Calu3 (cell line): ENCODE measurements around the gene HLCS. TPM values are rescaled to one million over a fixed set of nuclear protein-coding genes. Genes with fewer than 3 reads are reported as not detected.

ENCODE experiments used
- BruUV-seq: library from RNA; stranded (reverse); fragments of 400-500 nt; replicated peaks from 2 replicates; lab custom pipeline; 2021; lab: Mats Ljungman, UMichigan
- CTCF ChIA-PET: fragments of 300-600 bp; sonication (Branson Sonifier 250); formaldehyde crosslinking; loops from one replicate; lab custom pipeline; 2022; ENCODE audit warnings: antibody characterized with exemption; lab: Charles Lee
- DNase-seq: peaks from one replicate; pipeline ENCODE4 v3.0.0; 2022
- H3K27ac Mint-ChIP-seq: one replicate; pipeline ENCODE4 v1.8.0; 2022; ENCODE audit warnings: mixed read lengths; ENCODE audit not compliant: unreplicated experiment
- H3K27me3 Mint-ChIP-seq: one replicate; pipeline ENCODE4 v1.8.0; 2022; ENCODE audit warnings: mixed read lengths; ENCODE audit not compliant: unreplicated experiment
- H3K36me3 Mint-ChIP-seq: one replicate; pipeline ENCODE4 v1.8.0; 2022; ENCODE audit warnings: mild to moderate bottlenecking, moderate library complexity, mixed read lengths; ENCODE audit not compliant: insufficient read depth, unreplicated experiment
- H3K4me1 Mint-ChIP-seq: one replicate; pipeline ENCODE4 v1.8.0; 2022; ENCODE audit warnings: mild to moderate bottlenecking, low read depth, mixed read lengths; ENCODE audit not compliant: unreplicated experiment
- H3K4me3 Mint-ChIP-seq: one replicate; pipeline ENCODE4 v1.8.0; 2022; ENCODE audit warnings: mild to moderate bottlenecking, low read depth, moderate library complexity, mixed read lengths; ENCODE audit not compliant: unreplicated experiment
- H3K9me3 Mint-ChIP-seq: one replicate; pipeline ENCODE4 v1.8.0; 2022; ENCODE audit warnings: low read depth, mixed read lengths; ENCODE audit not compliant: unreplicated experiment
- CTCF ChIP-seq: fragments of 200-600 bp; IDR thresholded peaks from one replicate; pipeline ENCODE4 v1.8.0; 2022; ENCODE audit warnings: antibody characterized with exemption; ENCODE audit not compliant: unreplicated experiment
- intact Hi-C: fragments of 100-400 bp; cut with micrococcal nuclease; formaldehyde crosslinking; loops from one replicate; pipeline ENCODE4 v1.10.0; 2022; ENCODE audit not compliant: unreplicated experiment
- total RNA-seq: library from RNA; stranded (reverse); gene quantifications from 2 replicates; pipeline ENCODE4 v1.2.3, GENCODE V29; 2022

Gene HLCS
- total RNA-seq, 1 experiment from 2014 or later = 18.4 TPM

DNA sequence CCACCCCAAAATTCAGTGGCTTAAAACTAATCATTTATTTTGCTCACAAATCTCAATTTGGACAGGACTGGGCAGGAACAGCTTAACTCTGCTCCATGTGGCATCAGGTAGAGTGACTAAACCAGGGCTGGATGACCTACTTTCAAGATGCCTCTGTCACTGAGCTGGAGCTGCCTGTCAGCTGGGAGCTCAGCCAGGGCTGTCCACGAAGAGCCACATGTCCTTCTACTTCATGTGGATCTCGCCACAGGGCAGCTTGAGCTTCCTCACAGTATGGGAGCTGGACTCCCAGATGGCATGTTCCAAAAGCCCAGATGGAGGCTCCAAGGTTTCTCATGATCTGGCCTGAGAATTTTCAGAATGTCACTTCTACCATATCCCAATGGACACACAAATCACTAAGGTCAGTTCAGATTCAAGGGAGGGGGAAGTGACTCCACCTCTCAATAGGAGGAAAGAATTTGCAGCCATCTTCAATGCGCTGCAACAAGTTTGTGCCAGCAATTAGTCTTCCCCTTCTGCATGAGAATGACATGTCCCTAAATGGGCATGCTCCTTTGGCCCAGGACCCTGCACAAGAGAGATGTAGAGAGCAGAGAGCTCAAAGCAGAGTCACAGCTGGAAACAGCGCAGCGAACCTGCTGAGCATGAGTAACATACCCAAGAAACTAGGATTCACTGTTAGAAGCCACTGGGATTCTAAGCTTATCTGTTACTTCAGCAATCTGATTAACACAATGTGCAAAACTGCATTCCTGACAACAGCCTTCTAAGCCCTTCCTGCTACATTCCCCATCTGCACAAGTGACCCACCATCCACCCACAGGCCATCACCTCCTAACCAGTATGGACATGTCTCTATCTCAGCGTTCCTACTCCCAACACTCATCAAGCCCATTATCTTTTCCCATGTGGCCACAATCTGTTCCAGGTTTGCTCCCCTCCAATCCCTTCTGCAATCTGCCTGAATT, 17.0 kb downstream of the HLCS start:
- Mint-ChIP-seq H3K4me1 (no peaks in the 10 kb centered on the region), H3K36me3 (no peaks in the 10 kb centered on the region), H3K9me3 (peaks cover 2% of the 10 kb centered on the region), H3K4me3 (no peak overlapping the region), H3K27ac (no peak overlapping the region), H3K27me3 (no peaks in the 10 kb centered on the region)
- CTCF ChIA-PET = no interaction called here
- DNase-seq = no peak
- no TSS peak for BruUV-seq
- intact Hi-C loops = no loop called here
- TF ChIP-seq CTCF = no peak

DNA sequence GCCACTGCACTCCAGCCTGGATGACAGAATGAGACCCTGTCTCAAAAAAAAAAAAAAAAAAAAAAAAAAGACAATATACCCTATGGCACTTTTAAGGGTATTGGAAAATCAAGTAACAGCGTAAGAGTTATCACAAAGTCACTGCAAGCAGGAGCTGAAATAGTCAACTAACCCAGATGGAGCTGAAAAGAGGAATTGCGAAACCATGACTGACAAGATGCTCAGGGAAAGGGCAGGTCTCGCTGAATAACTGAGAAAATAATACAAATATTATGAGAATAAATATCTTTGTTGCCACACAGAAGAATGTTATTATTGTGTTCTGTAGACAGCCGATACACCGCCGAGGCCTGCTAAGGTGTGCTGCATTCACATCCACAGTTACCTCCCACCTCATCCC, 17.8 kb downstream of the HLCS start:
- Mint-ChIP-seq H3K27ac (no peak overlapping the region), H3K4me1 (no peaks in the 10 kb centered on the region), H3K9me3 (peaks cover 2% of the 10 kb centered on the region), H3K4me3 (no peak overlapping the region), H3K27me3 (no peaks in the 10 kb centered on the region), H3K36me3 (no peaks in the 10 kb centered on the region)
- no peak for TF ChIP-seq CTCF
- no TSS peak for BruUV-seq
- CTCF ChIA-PET = no interaction called here
- DNase-seq = no peak
- intact Hi-C loops = no loop called here

DNA sequence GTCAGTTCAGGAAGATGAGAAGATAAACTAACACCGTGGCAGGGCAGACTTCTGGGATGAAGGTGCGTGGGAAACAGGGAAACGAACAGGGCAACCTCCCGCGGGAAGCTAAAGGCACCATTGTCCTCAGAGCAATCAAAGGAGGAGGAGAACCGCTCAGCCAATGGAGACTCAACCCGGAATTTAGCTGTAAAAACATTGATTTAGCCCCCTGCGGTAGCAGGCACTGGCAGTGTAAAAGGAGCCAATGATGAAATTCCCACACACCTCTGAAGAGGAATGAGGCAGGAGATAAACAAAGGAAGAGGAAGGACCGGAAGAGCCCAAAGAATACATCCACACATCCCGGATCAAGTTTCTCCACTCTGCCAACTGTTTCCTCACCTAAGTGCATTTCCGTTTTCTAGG, 19.5 kb downstream of the HLCS start:
- Mint-ChIP-seq H3K9me3 (peaks cover 2% of the 10 kb centered on the region), H3K36me3 (no peaks in the 10 kb centered on the region), H3K27me3 (no peaks in the 10 kb centered on the region), H3K4me3 (no peak overlapping the region), H3K4me1 (no peaks in the 10 kb centered on the region), H3K27ac (no peak overlapping the region)
- no TSS peak for BruUV-seq
- CTCF ChIA-PET = no interaction called here
- no peak for TF ChIP-seq CTCF
- intact Hi-C loops = no loop called here
- no peak for DNase-seq

- Mint-ChIP-seq H3K4me1 (no peaks in the 10 kb centered on the region), H3K27me3 (no peaks in the 10 kb centered on the region), H3K4me3 (no peak overlapping the region), H3K9me3 (peaks cover 2% of the 10 kb centered on the region), H3K27ac (no peak overlapping the region), H3K36me3 (no peaks in the 10 kb centered on the region)
- TF ChIP-seq CTCF = no peak
- intact Hi-C loops = no loop called here
- no peak for DNase-seq
- BruUV-seq = no TSS peak
- CTCF ChIA-PET = no interaction called here
Observed at GRCh38 chr21:36945496-36946138, 20.9 kb downstream of the HLCS start.
